ENCODE results near the gene B3GNT8.
"Not testable (repeated sequence)": the region's sequence is repeated elsewhere in the genome, so short reads cannot be mapped to it uniquely, and the experiment has no call there.

Gene B3GNT8

DNA sequence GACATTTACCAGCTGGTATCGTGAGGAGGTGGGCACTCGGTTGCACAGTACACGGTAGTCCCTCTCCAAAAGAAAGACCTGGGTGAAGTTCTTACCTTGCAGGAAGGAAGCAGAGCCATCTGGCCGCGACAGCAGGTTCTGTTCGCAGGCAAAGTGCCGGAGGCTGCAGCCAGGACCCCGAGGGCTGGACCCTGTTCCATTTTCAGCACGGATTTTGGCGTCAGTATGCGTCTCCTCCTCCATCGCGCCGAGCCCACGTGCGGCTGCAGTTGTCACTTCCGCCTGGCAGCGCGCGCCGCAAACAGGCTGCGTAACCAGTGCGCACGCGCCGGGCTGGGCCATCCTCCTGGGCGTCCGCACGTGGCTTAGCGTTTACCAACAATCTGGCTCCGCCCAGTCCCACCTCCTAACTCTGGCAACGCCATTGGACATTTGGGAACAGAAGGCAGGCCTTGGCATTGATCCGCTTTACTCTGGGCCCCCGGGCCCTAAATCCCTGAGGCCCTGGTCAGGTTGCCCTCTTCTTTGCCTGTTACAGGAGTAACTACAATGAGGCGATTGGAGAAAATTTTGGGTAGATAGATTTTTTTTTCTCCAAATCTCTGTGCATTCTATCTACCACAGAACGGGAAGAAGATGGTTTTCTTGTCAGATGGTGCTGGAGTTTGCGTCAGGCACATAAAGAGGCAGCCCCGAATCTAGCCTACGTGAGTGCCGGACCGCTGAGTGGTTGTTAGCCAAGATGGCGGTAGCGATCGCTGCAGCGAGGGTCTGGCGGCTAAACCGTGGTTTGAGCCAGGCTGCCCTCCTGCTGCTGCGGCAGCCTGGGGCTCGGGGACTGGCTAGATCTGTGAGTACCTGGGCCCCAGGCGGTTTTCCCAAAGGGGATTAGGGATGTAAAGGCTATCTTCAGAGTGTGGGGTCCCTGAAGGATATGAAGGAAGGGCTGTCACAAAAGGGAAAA is 29.8 kb downstream of the B3GNT8 start, which contains the start of the genes BCKDHA and EXOSC5:
Gene BCKDHA, plus strand, starts transcription at position 733 of the 964 bp plus-strand sequence. Its CDS starts 10 bp downstream, at position 743.
Gene EXOSC5, minus strand, starts transcription at position 274 of the 964 bp plus-strand sequence. Its CDS starts 31 bp downstream, at position 243.
- DNase-seq (ENCODE audit: extremely low read depth in 1 of 2, low read depth in 1 of 2): peak; percentile 98

GRCh38 chr19:41395355-41395754 is 31.8 kb downstream of the B3GNT8 start:
- DNase-seq (ENCODE audit: extremely low read depth in 1 of 2, low read depth in 1 of 2): no peak

DNA sequence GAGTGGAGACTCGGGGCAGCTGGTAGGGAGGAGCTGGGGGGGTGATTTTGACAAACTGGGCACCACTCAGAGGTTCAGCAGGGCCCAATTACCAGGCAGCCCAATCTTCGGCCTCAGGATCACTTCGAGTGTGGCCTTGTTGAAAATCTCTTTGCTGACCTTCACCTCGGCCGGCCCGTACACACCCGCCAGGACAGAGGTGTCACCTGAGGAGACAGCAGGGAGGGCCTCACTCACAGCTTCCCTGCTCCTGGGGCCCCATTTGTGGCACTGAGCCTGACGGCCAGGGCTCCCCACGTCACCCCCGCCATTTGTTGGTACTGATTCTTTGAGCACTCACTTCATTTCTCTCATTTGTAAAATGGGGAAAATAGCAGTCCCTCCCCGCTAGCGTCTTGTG is 34.4 kb downstream of the B3GNT8 start:
- no peak for DNase-seq (ENCODE audit: extremely low read depth in 1 of 2, low read depth in 1 of 2)

- no peak for DNase-seq (ENCODE audit: extremely low read depth in 1 of 2, low read depth in 1 of 2)
These were observed 35.6 kb downstream of the B3GNT8 start for GRCh38 chr19:41391618-41392017.

DNA sequence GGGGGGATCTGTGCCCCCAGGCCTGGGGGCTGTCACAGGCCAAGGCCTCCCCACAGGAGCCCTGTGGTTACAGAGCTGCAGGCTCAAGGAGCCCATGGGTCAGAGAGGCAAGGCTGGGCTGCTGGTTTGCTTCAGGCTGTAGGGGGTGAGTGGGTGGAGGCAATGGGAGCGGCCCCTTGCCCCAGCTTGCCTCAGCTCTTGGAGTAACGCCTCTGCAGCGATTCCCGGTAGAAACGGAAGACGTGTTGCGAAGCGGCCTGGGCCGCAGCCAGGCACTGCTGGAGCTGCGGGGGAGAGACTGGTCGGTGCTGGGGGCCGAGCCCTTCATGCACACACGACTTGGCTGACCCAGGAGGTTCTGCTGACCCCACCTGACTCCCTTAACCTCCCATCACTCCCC is 40.7 kb downstream of the B3GNT8 start:
- DNase-seq (ENCODE audit: extremely low read depth in 1 of 2, low read depth in 1 of 2): no peak

- DNase-seq (ENCODE audit: extremely low read depth in 1 of 2, low read depth in 1 of 2): no peak
These were observed 42.8 kb downstream of the B3GNT8 start for GRCh38 chr19:41384351-41384750.

DNA sequence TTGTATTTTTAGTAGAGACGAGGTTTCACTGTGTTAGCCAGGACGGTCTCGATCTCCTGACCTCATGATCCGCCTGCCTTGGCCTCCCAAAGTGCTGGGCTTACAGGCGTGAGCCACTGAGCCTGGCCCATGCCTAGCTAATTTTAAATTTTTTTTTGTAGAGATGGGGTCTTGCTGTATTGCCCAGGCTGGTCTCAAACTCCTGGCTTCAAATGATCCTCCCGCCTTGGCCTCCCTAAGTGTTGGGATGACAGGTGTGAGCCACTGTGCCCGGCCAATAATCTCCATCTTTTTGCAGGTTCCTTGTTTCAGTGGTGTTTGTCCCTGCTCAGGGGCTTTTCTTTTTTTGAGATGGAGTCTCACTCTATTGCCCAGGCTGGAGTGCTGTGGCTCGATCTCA is 45.6 kb downstream of the B3GNT8 start:
- DNase-seq (ENCODE audit: extremely low read depth in 1 of 2, low read depth in 1 of 2): not testable (repeated sequence)

DNA sequence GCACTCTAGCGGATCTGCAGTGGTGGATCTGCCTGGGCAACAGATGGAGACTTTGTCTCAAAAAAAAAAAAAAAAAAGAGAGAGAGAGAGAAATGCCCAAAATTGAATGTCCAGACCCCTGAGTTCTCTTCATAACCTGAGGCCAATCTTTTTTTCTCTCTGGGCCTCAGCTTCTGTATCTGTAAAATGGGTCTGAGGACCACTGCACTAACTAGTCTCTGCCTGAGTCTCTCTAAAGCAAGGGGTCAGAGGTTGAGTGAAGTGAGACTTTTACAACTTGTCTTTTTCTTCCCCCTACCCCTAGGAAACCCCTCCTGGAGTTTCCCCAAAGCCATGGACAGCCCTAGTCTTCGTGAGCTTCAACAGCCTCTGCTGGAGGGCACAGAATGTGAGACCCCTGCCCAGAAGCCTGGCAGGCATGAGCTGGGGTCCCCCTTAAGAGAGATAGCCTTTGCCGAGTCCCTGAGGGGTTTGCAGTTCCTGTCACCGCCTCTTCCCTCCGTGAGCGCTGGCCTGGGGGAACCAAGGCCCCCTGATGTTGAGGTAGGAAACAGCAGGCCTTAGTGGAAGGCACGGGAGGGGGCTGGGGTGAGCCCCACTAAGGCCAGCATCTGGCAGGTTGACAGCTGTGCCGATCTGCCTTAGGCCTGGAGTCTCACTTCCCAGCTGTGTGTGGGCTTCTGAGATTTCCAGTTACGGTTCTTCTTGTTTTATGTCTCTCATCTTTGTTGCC is 49.0 kb downstream of the B3GNT8 start:
- DNase-seq (ENCODE audit: extremely low read depth in 1 of 2, low read depth in 1 of 2): no peak

DNA sequence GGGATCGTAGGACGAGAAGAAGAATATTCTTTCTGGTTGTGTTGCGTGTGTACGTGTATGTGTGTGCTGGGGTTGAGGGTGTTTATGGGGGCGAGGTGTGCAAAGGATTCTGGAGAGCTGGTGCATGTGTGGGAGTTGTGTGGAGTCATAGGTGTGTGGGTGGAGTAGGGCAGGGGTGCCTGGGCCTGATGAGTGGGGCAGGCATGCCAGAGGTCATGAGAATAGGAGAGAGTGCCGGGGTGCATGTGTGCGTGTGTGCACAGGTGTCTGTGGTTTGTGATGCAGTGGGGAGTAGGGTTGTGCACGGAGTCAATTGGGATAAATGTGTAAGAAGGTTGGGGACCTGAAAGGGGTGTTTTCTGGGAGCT is 50.2 kb downstream of the B3GNT8 start:
- DNase-seq (ENCODE audit: extremely low read depth in 1 of 2, low read depth in 1 of 2): no peak

DNA sequence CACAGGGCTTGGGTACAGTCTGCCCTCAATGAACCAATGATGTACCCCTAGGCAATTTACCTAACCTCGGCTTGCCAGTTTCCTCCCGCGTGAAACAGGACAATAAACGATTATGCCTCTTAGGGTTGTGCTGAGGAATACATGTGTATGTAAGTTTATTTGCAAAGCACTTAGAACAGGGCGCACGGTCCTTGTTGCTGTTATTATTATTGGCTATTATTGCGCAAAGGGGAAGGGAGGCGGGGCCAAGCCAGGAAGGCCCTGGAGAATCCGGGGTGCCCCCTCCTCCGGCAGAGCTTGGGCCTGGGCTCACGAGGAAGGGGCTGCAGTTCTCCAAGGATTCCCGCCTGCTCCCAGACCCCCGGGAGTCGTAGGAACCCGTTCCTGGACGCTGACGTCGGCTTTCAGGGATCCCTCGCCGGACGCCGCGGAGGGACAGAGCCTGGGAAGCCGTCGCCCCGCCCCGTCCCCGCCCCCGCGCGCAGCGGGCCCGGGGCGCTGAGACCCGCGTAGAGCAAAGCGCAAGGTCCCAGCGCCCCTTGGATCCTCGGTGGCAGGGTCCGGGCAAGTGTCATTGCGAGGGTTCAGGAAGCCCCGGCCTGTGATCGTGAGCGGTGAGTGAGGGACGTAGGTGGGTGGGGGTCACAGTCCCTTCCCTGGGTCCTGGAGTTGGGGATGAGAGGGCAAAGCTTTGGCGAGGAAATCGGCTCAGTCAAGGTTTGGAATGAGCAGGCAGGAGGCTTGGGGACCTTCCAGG is 50.8 kb downstream of the B3GNT8 start, which contains the start of gene TMEM91:
Gene TMEM91, plus strand, starts transcription at position 293 of the 757 bp plus-strand sequence. CDS start 1,777 bp downstream, outside the sequence.
- DNase-seq (ENCODE audit: extremely low read depth in 1 of 2, low read depth in 1 of 2): no peak
